ACC112 (cell line): Measurements from ENCODE around the gene RBM12.
"Not testable (repeated sequence)": the region's sequence is repeated elsewhere in the genome, so short reads cannot be mapped to it uniquely, and the experiment has no call there.

Experiments
- H2AFZ ChIP-seq: fragments of 200-600 bp; sonication (generic); one replicate; pipeline ENCODE4 v1.6.0; 2017; ENCODE audit warnings: antibody characterized with exemption, low read length; ENCODE audit not compliant: unreplicated experiment
- H3K27ac ChIP-seq: fragments of 200-600 bp; sonication (generic); 2 replicates; pipeline ENCODE4 v1.5.1; 2014; ENCODE audit warnings: low read depth, mild to moderate bottlenecking, antibody characterized with exemption, low read length, moderate library complexity
- H3K27me3 ChIP-seq: fragments of 200-600 bp; sonication (generic); 2 replicates; pipeline ENCODE4 v1.6.1; 2014; ENCODE audit warnings: mild to moderate bottlenecking, antibody characterized with exemption, low read length, moderate library complexity, mixed read lengths; ENCODE audit not compliant: insufficient read depth
- H3K36me3 ChIP-seq: fragments of 200-600 bp; sonication (generic); 2 replicates; pipeline ENCODE4 v1.6.1; 2016; ENCODE audit warnings: mild to moderate bottlenecking, antibody characterized with exemption, low read length, moderate library complexity, mixed read lengths; ENCODE audit not compliant: insufficient read depth
- H3K4me1 ChIP-seq: fragments of 200-600 bp; sonication (generic); one replicate; pipeline ENCODE4 v1.6.1; 2016; ENCODE audit warnings: low read length, mixed read lengths; ENCODE audit not compliant: insufficient read depth, unreplicated experiment, control insufficient read depth
- H3K4me3 ChIP-seq: fragments of 200-600 bp; sonication (generic); 2 replicates; pipeline ENCODE4 v1.5.1; 2014; ENCODE audit warnings: mild to moderate bottlenecking, low read depth, low read length
- H3K79me2 ChIP-seq: fragments of 200-600 bp; sonication (generic); one replicate; pipeline ENCODE4 v1.6.0; 2016; ENCODE audit warnings: low read length; ENCODE audit not compliant: control insufficient read depth, unreplicated experiment, insufficient read depth

Gene RBM12

GRCh38 chr20:35664466-35665206, at the start of gene RBM12, which contains the start of gene CPNE1:
TSS of gene RBM12 (minus strand) at chr20:35664900. CDS start at chr20:35655322, 9,578 bp downstream.
TSS of gene CPNE1 (minus strand) at chr20:35664900. CDS start at chr20:35632923, 31,977 bp downstream.
- Histone ChIP-seq H3K4me3 (peak within 1 kb of the TSS; percentile 88), H3K27ac (peak within 1 kb of the TSS; percentile 79), H3K36me3 (peaks cover 11% of the 10 kb centered on the region), H3K4me1 (peaks cover 31% of the 10 kb centered on the region), H3K79me2 (peaks cover 53% of the 10 kb centered on the region), H2AFZ (peak within 1 kb of the TSS; percentile 60), H3K27me3 (no peaks in the 10 kb centered on the region)

GRCh38 chr20:35714127-35714526, 49.4 kb upstream of the RBM12 start:
- peaks cover 28% of the 10 kb centered on the region for H3K4me1 ChIP-seq
- H2AFZ ChIP-seq, result no peak overlapping the region
- H3K36me3 ChIP-seq, result peaks cover 58% of the 10 kb centered on the region
- H3K79me2 ChIP-seq, result peaks cover 76% of the 10 kb centered on the region
- no peak overlapping the region for H3K27ac ChIP-seq
- no peak overlapping the region for H3K4me3 ChIP-seq
- no peaks in the 10 kb centered on the region for H3K27me3 ChIP-seq

DNA sequence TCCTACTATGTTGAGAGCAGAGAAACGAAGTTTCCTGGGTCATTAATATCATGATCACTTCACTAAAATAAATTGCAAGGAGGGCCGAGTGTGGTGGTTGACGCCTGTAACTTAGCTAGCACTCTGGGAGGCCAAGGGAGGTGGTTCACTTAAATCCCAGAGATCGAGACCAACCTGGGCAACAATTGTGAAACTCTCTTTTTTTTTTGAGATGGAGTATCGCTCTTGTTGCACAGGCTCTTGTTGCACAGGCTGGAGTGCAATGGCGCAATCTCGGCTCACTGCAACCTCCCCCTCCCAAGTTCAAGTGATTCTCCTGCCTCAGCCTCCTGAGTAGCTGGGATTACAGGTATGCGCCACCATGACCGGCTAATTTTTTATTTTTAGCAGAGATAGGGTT, 48.4 kb upstream of the RBM12 start:
- H3K27ac ChIP-seq, H3K27me3 ChIP-seq, H3K4me3 ChIP-seq, H2AFZ ChIP-seq: not testable (repeated sequence)
- H3K79me2 ChIP-seq, result peaks cover 77% of the 10 kb centered on the region
- H3K4me1 ChIP-seq, result peaks cover 27% of the 10 kb centered on the region
- peaks cover 64% of the 10 kb centered on the region for H3K36me3 ChIP-seq

DNA sequence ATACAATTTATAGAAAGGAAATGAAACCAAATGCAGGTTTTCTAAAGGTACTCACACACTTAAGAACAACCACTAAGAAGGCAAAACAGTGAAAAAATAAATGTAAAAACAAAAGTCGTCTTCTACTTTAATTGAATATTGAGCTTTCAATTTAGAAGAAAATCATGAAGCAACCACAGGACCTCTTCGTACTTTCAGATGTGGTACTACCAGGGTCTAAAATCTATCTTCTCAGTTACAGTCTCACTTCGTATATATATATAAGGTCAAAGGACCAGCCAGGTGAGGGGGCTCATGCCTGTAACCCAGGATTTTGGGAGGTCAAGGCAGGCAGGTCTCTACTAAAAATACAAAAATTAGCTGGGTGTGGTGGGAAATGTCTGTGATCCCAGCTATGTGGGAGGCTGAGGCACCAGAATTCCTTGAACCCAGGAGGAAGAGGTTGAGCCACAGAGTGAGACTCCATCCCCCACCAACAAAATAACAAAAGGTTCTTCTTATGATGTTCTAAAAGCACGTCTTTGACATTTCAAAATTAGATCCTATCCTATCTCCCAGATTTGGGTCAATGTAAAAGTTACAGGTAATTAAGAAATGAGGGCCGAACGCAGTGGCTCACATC, 47.0 kb upstream of the RBM12 start:
- Histone ChIP-seq H3K27ac (peak overlapping the region; percentile 35; the same call in 1 of the 2 replicates), H3K27me3 (no peaks in the 10 kb centered on the region), H3K4me1 (peaks cover 27% of the 10 kb centered on the region), H2AFZ (no peak overlapping the region), H3K4me3 (no peak overlapping the region), H3K79me2 (peaks cover 72% of the 10 kb centered on the region), H3K36me3 (peaks cover 68% of the 10 kb centered on the region)

- Histone ChIP-seq H3K4me3 (no peak overlapping the region), H3K36me3 (peaks cover 62% of the 10 kb centered on the region), H3K27ac (peak overlapping the region; percentile 35)
These were observed 46.3 kb upstream of the RBM12 start for GRCh38 chr20:35710884-35711587.

GRCh38 chr20:35710039-35710438, 45.3 kb upstream of the RBM12 start:
- Histone ChIP-seq H2AFZ (no peak overlapping the region), H3K4me1 (peaks cover 28% of the 10 kb centered on the region), H3K27me3 (no peaks in the 10 kb centered on the region), H3K36me3 (peaks cover 63% of the 10 kb centered on the region), H3K27ac (peak overlapping the region; percentile 41), H3K4me3 (no peak overlapping the region), H3K79me2 (peaks cover 64% of the 10 kb centered on the region)

More at GRCh38 chr20:35710884-35711587, 46.3 kb upstream of the RBM12 start:
- Histone ChIP-seq H2AFZ (no peak overlapping the region), H3K79me2 (peaks cover 66% of the 10 kb centered on the region), H3K4me1 (peaks cover 27% of the 10 kb centered on the region), H3K27me3 (no peaks in the 10 kb centered on the region)

DNA sequence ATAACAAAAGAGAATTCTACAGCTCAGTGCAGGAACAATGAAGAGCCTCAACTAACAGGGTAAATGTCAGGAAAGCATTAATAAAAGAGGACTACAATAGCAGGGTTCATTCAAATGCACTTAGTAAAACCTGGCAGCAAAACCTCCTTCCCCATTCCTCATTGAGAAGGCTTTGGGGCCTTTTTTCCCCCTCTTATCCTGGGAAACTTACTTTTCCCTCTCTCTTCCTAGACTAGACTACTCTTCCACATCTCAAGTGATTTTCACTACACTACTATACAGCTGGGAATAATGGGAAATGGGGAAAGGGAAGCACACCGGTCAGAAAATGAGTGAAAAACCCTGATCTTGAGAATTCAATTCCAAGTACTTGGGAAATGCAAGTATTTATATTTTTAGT, 44.6 kb upstream of the RBM12 start:
- H3K79me2 ChIP-seq, result peaks cover 61% of the 10 kb centered on the region
- peak overlapping the region; percentile 41 for H3K27ac ChIP-seq
- H3K4me3 ChIP-seq, result no peak overlapping the region
- no peaks in the 10 kb centered on the region for H3K27me3 ChIP-seq
- no peak overlapping the region for H2AFZ ChIP-seq
- peaks cover 33% of the 10 kb centered on the region for H3K4me1 ChIP-seq
- peaks cover 65% of the 10 kb centered on the region for H3K36me3 ChIP-seq

DNA sequence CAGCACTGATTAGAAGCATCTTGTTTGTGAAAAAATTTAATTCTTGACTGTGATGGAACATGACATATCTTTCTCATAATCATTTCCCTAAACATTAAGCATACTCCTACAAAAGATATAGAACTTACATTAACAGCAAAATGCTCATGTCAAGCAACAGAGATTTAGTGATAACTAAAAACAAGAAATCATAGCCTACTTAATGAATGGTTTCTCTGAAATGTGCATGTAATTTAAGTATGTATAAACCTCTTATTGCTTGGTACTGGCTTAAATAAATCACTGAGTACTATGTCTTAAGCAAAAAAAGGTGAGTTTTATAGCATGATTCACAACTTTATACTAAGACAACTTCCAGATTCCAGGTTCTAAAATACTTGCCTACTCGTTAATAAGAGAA, 43.8 kb upstream of the RBM12 start:
- Histone ChIP-seq H3K27me3 (no peaks in the 10 kb centered on the region), H3K79me2 (peaks cover 54% of the 10 kb centered on the region), H3K4me1 (peaks cover 33% of the 10 kb centered on the region), H3K27ac (peak overlapping the region; percentile 41), H3K36me3 (peaks cover 65% of the 10 kb centered on the region), H3K4me3 (no peak overlapping the region), H2AFZ (no peak overlapping the region)

DNA sequence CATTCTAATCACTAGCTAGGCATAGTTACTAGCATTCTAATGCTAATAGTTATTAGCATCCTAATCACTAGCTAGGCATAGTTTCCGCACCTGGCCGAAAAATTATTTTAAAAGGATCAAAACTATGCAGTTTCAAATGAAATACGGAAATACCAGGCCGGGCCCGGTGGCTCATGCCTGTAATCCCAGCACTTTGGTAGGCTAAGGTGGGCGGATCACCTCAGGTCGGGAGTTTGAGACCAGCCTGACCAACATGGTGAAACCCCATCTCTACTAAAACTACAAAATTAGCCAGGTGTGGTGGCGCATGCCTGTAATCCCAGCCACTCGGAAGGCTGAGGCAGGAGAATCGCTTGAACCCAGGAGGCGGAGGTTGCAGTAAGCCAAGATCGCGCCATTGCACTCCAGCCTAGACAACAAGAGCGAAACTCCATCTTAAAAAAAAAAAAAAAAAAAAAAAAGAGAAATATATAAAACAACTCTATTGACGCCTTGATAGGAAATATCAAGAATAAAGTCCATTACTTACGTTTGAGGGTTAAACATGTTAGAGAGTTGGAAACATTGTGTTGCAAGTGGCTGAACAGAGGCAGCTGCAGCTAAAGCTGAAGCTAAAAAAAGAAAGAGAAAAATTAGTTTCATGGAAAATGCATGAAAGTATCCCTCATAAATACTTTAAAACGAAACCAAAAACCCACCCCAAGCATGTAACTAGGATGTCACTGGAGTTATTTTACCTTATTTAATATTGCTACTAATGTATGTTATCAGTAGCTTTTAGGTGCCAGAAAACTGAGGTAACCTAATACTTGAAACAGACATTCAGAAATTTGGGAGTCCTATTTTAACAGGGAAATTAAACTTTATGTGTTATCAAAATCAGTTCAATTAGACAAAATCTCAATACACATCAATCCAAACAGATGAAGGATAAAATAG, 42.2 kb upstream of the RBM12 start:
- H3K27ac ChIP-seq, result 0 out of 2 replicates have a peak overlapping the region, but pooled peaks have one; percentile 8
- H3K27me3 ChIP-seq, H2AFZ ChIP-seq, H3K4me3 ChIP-seq: not testable (repeated sequence)
- peaks cover 71% of the 10 kb centered on the region for H3K36me3 ChIP-seq
- H3K79me2 ChIP-seq, result peaks cover 43% of the 10 kb centered on the region
- peaks cover 37% of the 10 kb centered on the region for H3K4me1 ChIP-seq

DNA sequence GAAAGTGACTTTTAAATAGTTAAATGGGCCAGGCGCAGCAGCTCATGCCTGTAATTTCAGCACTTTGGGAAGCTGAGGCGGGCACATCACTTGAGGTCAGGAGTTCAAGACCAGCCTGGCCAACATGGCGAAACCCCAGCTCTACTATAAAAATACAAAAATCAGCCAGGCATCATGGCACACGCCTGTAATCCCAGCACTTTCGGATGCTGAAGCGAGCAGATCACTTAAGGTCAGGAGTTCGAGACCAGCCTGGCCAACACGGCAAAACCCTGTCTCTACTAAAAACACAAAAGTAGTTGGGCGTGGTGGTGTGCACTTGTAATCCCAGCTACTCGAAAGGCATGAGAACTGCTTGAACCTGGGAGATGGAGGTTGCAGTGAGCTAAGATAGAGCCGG, 41.2 kb upstream of the RBM12 start:
- H3K27me3 ChIP-seq, H2AFZ ChIP-seq, H3K4me3 ChIP-seq: not testable (repeated sequence)
- H3K4me1 ChIP-seq, result peaks cover 32% of the 10 kb centered on the region
- H3K79me2 ChIP-seq, result peaks cover 37% of the 10 kb centered on the region
- H3K36me3 ChIP-seq, result peaks cover 62% of the 10 kb centered on the region
- H3K27ac ChIP-seq, result peak overlapping the region; percentile 17; the same call in 1 of the 2 replicates
